Esophagus squamous epithelium (tissue), 5 donors: ENCODE data around the gene ARHGEF18. TPM values are rescaled to one million over a fixed set of nuclear protein-coding genes. Genes with fewer than 3 reads are reported as not detected.
A peak's percentile ranks its signal among the peaks of the same experiment; 100 is the strongest.

ENCODE experiments used
- DNase-seq: peaks from one replicate; lab custom pipeline; 2025; lab: John Stamatoyannopoulos, UW
- H3K27ac ChIP-seq, 4 donors: fragments of 200-600 bp; sonication (generic); one replicate each; pipeline ENCODE4 v1.5.1; 2016 to 2019; ENCODE audit warnings: mild to moderate bottlenecking in 1 of 4
- H3K27me3 ChIP-seq, 4 donors: fragments of 200-600 bp; sonication (generic); 1 replicate in 3 of 4; 2 replicates in 1 of 4; pipeline versions ENCODE4 v1.5.1 to v1.6.0; 2017 to 2021; ENCODE audit warnings: antibody characterized with exemption in 1 of 4
- H3K36me3 ChIP-seq, 3 donors: fragments of 200-600 bp; sonication (generic); one replicate each; pipeline ENCODE4 v1.5.1; 2016 to 2019
- H3K4me1 ChIP-seq, 3 donors: fragments of 200-600 bp; sonication (generic); one replicate each; pipeline ENCODE4 v1.5.1; 2017 to 2019
- H3K4me3 ChIP-seq, 4 donors: fragments of 200-600 bp; sonication (generic); 1 replicate in 3 of 4; 2 replicates in 1 of 4; pipeline ENCODE4 v1.5.1; 2016 to 2019; ENCODE audit warnings: mild to moderate bottlenecking in 2 of 4, moderate library complexity in 1 of 4
- H3K9me3 ChIP-seq, 3 donors: fragments of 200-600 bp; sonication (generic); one replicate each; pipeline ENCODE4 v1.5.1; 2016 to 2019
- POLR2A ChIP-seq, 4 donors: fragments of 450-650 bp; IDR thresholded peaks; one replicate each; pipeline ENCODE4 v1.6.1; 2017; ENCODE audit warnings: antibody characterized with exemption in 4 of 4, mild to moderate bottlenecking in 4 of 4, moderate library complexity in 3 of 4
- WGBS, 2 donors: methylation state at CpG; one replicate each; pipeline ENCODE4 v1.1.5; 2018; 5-methylcytosine and 5-hydroxymethylcytosine counted together
- intact Hi-C: fragments of 100-400 bp; cut with DNase I; formaldehyde crosslinking; loops from one replicate; pipeline ENCODE4 v1.15.0; 2022
- total RNA-seq, 4 donors: library from RNA; depleted of rRNA; stranded (reverse); fragments of >200 nt; gene quantifications; one replicate each; pipeline ENCODE4 v1.1.0, GENCODE V29; 2016
- TF ChIP-seq, protein P1 (sequence below), 6 experiments: fragments of 450-650 bp in 4 of 6; fragments of 200-600 bp in 2 of 6; sonication (generic) in 2 of 6; IDR thresholded peaks; one replicate each; pipeline ENCODE4 v1.5.1; 2016 to 2019; ENCODE audit warnings: antibody characterized with exemption in 6 of 6, mild to moderate bottlenecking in 4 of 6, moderate library complexity in 4 of 6
- donor health status: DM: yes; HTN: yes; CAD: no.

Gene ARHGEF18
- total RNA-seq, 4 donors from 2014 or later = 24.2 to 42.0 (median 28.7) TPM

DNA sequence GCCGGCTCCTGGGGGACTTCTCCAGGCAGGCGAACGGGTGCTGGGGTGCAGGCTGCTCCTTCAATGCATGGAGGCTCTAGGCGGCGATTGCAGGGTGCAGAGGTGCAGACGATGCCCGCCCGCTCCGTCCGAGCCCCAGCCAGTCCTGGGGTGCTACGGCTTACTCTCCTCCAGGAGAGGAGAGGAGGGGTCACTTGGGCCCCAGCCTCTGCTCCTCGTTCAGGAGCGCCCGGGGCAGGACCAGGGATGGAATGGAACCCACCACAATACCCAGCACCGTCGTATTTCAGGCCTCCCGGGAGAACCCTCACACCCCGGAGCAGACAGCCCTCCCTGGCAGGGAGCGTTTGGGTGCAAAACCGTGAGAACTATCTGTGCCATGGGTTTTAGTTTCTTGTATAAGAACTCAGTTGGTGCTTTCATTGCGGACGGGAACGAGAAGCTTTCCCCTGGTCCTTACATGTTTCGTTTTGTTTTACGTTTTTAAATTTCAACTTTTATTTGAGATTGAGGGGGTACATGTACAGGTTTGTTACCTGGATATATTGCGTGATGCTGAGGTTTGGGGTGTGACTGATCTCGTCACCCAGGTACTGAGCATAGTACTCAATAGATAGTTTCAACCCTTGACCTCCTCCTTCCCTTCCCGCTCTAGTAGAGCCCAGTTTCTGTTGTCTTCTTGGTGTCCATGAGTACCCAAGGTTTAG, 46.8 kb downstream of the ARHGEF18 start:
- H3K27ac ChIP-seq = peak overlapping the region; percentile 88 to 96 (median 92)
- intact Hi-C loops = no loop called here
- H3K4me1 ChIP-seq = peaks cover 5 to 63% (median 15%) of the 10 kb centered on the region in 3 donors
- peak overlapping the region; percentile 82 to 100 (median 91) for H3K4me3 ChIP-seq
- H3K9me3 ChIP-seq = no peaks in the 10 kb centered on the region
- no peak for DNase-seq
- 4 to 5% methylated on average over 11 to 17 of the region's 28 CpGs for WGBS, 2 donors
- no peak for TF ChIP-seq POLR2A (IDR thresholded peaks at IDR 0.05)
- TF ChIP-seq, protein P1, sequence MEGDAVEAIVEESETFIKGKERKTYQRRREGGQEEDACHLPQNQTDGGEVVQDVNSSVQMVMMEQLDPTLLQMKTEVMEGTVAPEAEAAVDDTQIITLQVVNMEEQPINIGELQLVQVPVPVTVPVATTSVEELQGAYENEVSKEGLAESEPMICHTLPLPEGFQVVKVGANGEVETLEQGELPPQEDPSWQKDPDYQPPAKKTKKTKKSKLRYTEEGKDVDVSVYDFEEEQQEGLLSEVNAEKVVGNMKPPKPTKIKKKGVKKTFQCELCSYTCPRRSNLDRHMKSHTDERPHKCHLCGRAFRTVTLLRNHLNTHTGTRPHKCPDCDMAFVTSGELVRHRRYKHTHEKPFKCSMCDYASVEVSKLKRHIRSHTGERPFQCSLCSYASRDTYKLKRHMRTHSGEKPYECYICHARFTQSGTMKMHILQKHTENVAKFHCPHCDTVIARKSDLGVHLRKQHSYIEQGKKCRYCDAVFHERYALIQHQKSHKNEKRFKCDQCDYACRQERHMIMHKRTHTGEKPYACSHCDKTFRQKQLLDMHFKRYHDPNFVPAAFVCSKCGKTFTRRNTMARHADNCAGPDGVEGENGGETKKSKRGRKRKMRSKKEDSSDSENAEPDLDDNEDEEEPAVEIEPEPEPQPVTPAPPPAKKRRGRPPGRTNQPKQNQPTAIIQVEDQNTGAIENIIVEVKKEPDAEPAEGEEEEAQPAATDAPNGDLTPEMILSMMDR (IDR thresholded peaks at IDR 0.05) = no peak
- H3K36me3 ChIP-seq = no peaks in the 10 kb centered on the region
- no peaks in the 10 kb centered on the region for H3K27me3 ChIP-seq

DNA sequence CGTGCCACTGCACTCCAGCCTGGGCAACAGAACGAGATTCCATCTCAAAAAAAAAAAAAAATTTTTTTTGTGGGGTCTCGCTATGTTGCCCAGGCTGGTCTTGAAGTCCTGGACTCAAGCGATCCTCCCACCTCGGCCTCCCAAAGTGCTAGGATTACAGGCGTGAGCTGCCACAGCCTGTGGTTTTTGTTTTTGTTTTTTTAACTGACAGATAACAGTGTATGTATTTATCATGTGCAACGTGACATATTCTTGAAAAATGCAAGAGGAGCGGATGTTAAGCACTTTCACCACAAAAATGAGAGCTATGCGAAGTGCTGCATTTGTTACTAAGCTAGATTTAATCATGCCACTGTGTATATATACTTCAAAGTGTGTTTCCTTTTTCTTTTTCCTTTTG, 49.0 kb downstream of the ARHGEF18 start:
- Histone ChIP-seq H3K9me3 (no peaks in the 10 kb centered on the region), H3K27ac (no peak overlapping the region), H3K4me1 (peaks cover 5 to 50% (median 11%) of the 10 kb centered on the region in 3 donors), H3K4me3 (no peak overlapping the region), H3K27me3 (no peaks in the 10 kb centered on the region), H3K36me3 (peaks cover 0 to 10% (median 0%) of the 10 kb centered on the region in 3 donors)
- intact Hi-C loops = no loop called here
- 91% methylated on average over 6 to 9 of the region's 9 CpGs for WGBS, 2 donors
- no peak for TF ChIP-seq POLR2A (IDR thresholded peaks at IDR 0.05)
- TF ChIP-seq, protein P1 (IDR thresholded peaks at IDR 0.05) = no peak
- no peak for DNase-seq

Other genes with a start within 250 kb of the ARHGEF18 start
- gene INSR, start 54.5 kb upstream of the ARHGEF18 start, total RNA-seq = 10 to 100 TPM in 3 of 4 donors, 1 to 10 TPM in 1; 4.9 to 33.4 (median 10.8) TPM
- 1 to 10 TPM; 1.1 to 6.7 (median 4.1) TPM for gene PEX11G, start 140.1 kb downstream of the ARHGEF18 start, total RNA-seq
- 10 to 100 TPM in 3 of 4 donors, 1 to 10 TPM in 1; 3.8 to 42.2 (median 19.5) TPM for gene ZNF358, start 167.2 kb downstream of the ARHGEF18 start, total RNA-seq
- gene MCOLN1, start 173.7 kb downstream of the ARHGEF18 start, total RNA-seq = 10 to 100 TPM in 1 of 4 donors, 1 to 10 TPM in 3; 5.7 to 13.9 (median 7.8) TPM
- 10 to 100 TPM; 39.7 to 74.1 (median 50.1) TPM for gene PNPLA6, start 186.8 kb downstream of the ARHGEF18 start, total RNA-seq
- gene CAMSAP3, start 246.9 kb downstream of the ARHGEF18 start, total RNA-seq = 10 to 100 TPM in 2 of 4 donors, 1 to 10 TPM in 2; 9.3 to 45.5 (median 14.1) TPM